ENCODE measurements around the gene SEC24D. TPM values are rescaled to one million over a fixed set of nuclear protein-coding genes. Genes with fewer than 3 reads are reported as not detected.

Gene SEC24D
- total RNA-seq, 6 experiments from 2014 or later = 164 to 198 (median 183) TPM

DNA sequence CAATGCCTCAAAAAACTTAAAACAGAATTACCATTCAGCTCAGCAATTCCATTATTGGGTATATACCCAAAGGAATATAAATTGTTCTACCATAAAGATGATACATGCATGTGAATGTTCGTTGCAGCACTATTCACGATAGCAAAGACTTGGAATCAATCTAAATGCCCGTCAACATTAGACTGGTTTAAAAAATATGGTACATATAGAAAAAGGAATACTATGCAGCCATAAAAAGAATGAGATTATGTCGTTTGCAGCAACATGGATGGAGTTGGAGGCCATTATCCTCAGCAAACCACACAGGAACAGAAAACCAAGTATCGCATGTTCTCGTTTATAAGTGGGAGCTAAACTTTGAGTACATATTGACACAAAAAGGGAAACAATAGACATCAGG is 41.9 kb upstream of the SEC24D start:
- DNase-seq = no peak

DNA sequence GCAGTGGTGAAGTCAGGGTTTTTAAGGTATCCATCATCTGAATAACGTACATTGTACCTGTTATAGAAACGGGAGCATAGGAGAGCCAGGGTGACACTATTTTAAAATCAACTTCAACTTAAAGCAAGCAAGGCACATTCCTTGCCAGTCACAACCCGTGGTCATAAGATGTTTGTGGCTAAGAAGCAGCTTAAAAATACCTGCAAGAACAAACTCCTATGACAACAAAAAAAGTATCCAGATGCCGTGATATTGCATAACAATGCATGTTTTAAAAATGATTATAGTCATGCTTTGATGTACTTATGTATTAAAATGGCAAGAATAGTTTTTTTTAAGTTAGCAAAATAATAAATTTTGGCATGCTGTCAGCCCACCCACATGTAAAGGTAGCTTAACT is 36.3 kb upstream of the SEC24D start:
- peaks cover 6% of the 10 kb centered on the region for H3K27me3 Mint-ChIP-seq (ENCODE audit: insufficient read depth)
- H3K4me1 Mint-ChIP-seq (ENCODE audit: low read depth) = peaks cover 21% of the 10 kb centered on the region
- no peak overlapping the region for H3K4me3 Mint-ChIP-seq
- H3K27ac Mint-ChIP-seq = no peak overlapping the region
- H3K36me3 Mint-ChIP-seq (ENCODE audit: low read depth) = 0 out of 2 replicates have a peak, but pooled peaks cover under 1% of the 10 kb centered on the region
- H3K9me3 Mint-ChIP-seq = no peaks in the 10 kb centered on the region
- DNase-seq = no peak
- no peak for TF ChIP-seq CTCF (IDR thresholded peaks at IDR 0.05)

More for the DNA sequence above, 41.9 kb upstream of the SEC24D start:
- no peak for TF ChIP-seq CTCF (IDR thresholded peaks at IDR 0.05)
- Mint-ChIP-seq H3K36me3 (ENCODE audit: low read depth) (0 out of 2 replicates have a peak, but pooled peaks cover 9% of the 10 kb centered on the region), H3K4me3 (no peak overlapping the region), H3K27ac (no peak overlapping the region), H3K27me3 (ENCODE audit: insufficient read depth) (peaks cover 14% of the 10 kb centered on the region), H3K9me3 (peaks cover 6% of the 10 kb centered on the region), H3K4me1 (ENCODE audit: low read depth) (no peaks in the 10 kb centered on the region; the same call in 1 of the 2 replicates)

GRCh38 chr4:118869808-118870342 is 33.9 kb upstream of the SEC24D start:
- peaks cover 31% of the 10 kb centered on the region for H3K4me1 Mint-ChIP-seq (ENCODE audit: low read depth)
- peak; percentile 27 for DNase-seq
- H3K27ac Mint-ChIP-seq = peak overlapping the region; percentile 42; the same call in 1 of the 2 replicates
- no peaks in the 10 kb centered on the region for H3K36me3 Mint-ChIP-seq (ENCODE audit: low read depth)
- H3K27me3 Mint-ChIP-seq (ENCODE audit: insufficient read depth) = no peaks in the 10 kb centered on the region
- no peaks in the 10 kb centered on the region for H3K9me3 Mint-ChIP-seq
- TF ChIP-seq CTCF (IDR thresholded peaks at IDR 0.05) = no peak
- no peak overlapping the region for H3K4me3 Mint-ChIP-seq

GRCh38 chr4:118867311-118868067 is 31.6 kb upstream of the SEC24D start:
- peaks cover 31% of the 10 kb centered on the region for H3K4me1 Mint-ChIP-seq (ENCODE audit: low read depth)
- no peaks in the 10 kb centered on the region for H3K36me3 Mint-ChIP-seq (ENCODE audit: low read depth)
- no peak overlapping the region for H3K4me3 Mint-ChIP-seq
- H3K27me3 Mint-ChIP-seq (ENCODE audit: insufficient read depth) = peaks cover 2% of the 10 kb centered on the region; the same call in 1 of the 2 replicates
- H3K9me3 Mint-ChIP-seq = no peaks in the 10 kb centered on the region
- no peak for TF ChIP-seq CTCF (IDR thresholded peaks at IDR 0.05)
- DNase-seq = no peak
- no peak overlapping the region for H3K27ac Mint-ChIP-seq

DNA sequence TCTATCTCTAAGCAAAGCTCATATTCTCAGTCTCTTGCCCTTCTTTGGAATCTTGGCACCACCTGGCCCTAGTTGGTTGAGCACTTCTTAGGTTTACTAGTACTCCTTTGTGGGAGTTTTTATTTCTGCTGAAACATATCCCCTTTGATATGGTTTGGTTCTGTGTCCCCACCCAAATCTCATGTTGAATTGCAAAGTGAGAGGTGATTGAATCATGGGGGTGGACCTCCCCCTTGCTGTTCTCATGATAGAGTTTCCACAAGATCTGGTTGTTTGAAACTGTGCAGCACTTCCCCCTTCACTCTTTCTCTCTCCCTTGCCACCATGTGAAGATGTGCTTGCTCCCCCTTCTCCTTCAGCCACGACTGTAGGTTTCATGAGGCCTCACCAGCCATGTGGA is 30.5 kb upstream of the SEC24D start:
- H3K4me1 Mint-ChIP-seq (ENCODE audit: low read depth) = peaks cover 31% of the 10 kb centered on the region
- H3K27ac Mint-ChIP-seq = no peak overlapping the region
- H3K27me3 Mint-ChIP-seq (ENCODE audit: insufficient read depth) = peaks cover 2% of the 10 kb centered on the region
- H3K9me3 Mint-ChIP-seq = no peaks in the 10 kb centered on the region
- H3K36me3 Mint-ChIP-seq (ENCODE audit: low read depth) = no peaks in the 10 kb centered on the region
- no peak for TF ChIP-seq CTCF (IDR thresholded peaks at IDR 0.05)
- DNase-seq = no peak
- H3K4me3 Mint-ChIP-seq = no peak overlapping the region
